ENCODE measurements around the gene LPO.

The LPO gene

GRCh38 chr17:58238147-58238634 lies at the start of gene LPO:
LPO (plus strand) TSS chr17:58238584; CDS start chr17:58242980, 4,396 bp downstream.
- DNase-seq (ENCODE audit: extremely low spot score, insufficient read length, low read depth), result no peak
- no peak for FAIRE-seq

DNA sequence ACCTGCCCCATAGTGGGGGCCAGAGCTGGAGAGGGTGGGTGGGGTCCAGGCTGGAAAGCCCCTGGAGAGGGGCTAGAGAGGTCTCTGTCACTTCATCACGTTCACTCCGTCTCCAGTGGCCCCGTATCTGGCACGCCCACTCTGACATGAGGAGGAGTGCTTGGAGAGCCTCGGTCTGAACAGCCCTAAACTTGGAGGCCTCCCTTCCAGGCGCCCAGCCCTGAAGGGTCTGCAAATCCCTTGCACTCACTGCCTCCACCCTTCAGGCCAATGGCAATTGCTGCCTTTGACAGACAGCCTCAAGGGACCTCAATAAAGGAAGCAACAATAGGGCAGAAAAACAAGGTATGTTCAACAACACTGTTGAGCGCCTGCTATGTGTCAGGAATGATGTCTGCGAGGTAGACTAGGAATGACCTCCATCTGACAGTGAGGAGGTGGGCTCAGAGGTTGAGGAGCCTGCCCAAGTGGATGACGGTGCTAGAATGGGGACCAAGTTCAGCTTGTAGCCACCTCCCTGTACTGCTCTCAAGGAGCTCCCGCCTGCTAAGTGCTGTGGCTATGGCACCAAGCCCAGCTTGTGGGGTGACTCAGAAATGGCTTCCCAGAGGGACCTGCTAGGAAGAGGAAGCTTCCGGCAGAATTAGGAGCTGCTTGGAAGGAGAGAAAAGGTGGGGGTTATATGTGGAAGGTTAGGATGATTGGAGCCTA lies 48.8 kb upstream of the LPO start:
- FAIRE-seq (no peak), DNase-seq (ENCODE audit: extremely low spot score, insufficient read length, low read depth) (no peak)

- FAIRE-seq (no peak), DNase-seq (ENCODE audit: extremely low spot score, insufficient read length, low read depth) (no peak)
Measured at GRCh38 chr17:58191241-58191896, 47.0 kb upstream of the LPO start.

GRCh38 chr17:58192612-58193011 lies 45.8 kb upstream of the LPO start, which contains the start of gene EPX:
EPX (plus strand) TSS chr17:58192726; CDS start chr17:58192847, 121 bp downstream.
- DNase-seq (ENCODE audit: extremely low spot score, insufficient read length, low read depth), result no peak
- FAIRE-seq, result no peak

DNA sequence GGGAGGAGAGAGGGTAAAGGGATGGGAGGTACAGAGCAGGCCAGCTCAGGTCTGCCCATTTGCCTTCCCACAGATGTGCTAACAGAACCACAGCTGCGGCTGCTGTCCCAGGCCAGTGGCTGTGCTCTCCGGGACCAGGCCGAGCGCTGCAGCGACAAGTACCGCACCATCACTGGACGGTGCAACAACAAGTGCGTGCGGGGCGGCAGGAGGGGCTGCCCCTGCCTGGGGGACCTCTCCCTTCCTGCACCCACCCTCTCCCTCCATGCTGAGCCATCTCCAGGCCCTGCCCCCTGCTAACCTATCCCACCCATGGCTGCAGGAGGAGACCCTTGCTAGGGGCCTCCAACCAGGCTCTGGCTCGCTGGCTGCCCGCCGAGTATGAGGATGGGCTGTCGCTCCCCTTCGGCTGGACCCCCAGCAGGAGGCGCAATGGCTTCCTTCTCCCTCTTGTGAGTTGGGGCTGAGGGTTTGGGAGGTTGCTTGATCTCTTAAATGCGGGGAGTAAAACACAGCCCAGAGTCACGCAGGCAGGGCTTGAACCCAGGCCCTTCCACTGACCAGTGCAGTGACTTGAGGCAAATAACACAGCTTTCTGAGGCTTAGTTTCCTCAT lies 44.6 kb upstream of the LPO start:
- no peak for FAIRE-seq
- no peak for DNase-seq (ENCODE audit: extremely low spot score, insufficient read length, low read depth)

- DNase-seq (ENCODE audit: extremely low spot score, insufficient read length, low read depth) (no peak), FAIRE-seq (no peak)
Measured at GRCh38 chr17:58195518-58196123, 42.8 kb upstream of the LPO start.

- no peak for FAIRE-seq
- DNase-seq (ENCODE audit: extremely low spot score, insufficient read length, low read depth), result no peak
Measured at GRCh38 chr17:58196610-58197009, 41.8 kb upstream of the LPO start.

- FAIRE-seq, result peak; percentile 80
- peak; percentile 46 for DNase-seq (ENCODE audit: extremely low spot score, insufficient read length, low read depth)
Measured at GRCh38 chr17:58200024-58200633, 38.3 kb upstream of the LPO start.

DNA sequence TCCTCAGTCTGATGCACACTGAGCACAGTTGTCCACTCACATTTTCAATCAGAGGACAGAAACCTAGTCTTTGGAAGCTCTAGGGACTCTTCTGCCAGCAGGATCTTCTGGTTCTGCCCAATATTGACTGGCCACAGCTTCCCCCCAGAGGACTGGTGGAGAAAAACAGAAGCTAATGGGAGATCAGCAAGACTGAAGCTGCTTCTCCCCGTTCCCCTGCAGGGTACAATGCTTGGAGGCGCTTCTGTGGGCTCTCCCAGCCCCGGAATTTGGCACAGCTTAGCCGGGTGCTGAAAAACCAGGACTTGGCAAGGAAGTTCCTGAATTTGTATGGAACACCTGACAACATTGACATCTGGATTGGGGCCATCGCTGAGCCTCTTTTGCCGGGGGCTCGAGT lies 35.5 kb upstream of the LPO start:
- FAIRE-seq, result no peak

GRCh38 chr17:58204796-58205195 lies 33.6 kb upstream of the LPO start:
- FAIRE-seq (no peak), DNase-seq (ENCODE audit: extremely low spot score, insufficient read length, low read depth) (no peak)

More for the DNA sequence above, 35.5 kb upstream of the LPO start:
- no peak for DNase-seq (ENCODE audit: extremely low spot score, insufficient read length, low read depth)

GRCh38 chr17:58205936-58206335 lies 32.4 kb upstream of the LPO start:
- no peak for DNase-seq (ENCODE audit: extremely low spot score, insufficient read length, low read depth)
- no peak for FAIRE-seq

GRCh38 chr17:58207451-58207850 lies 30.9 kb upstream of the LPO start:
- no peak for DNase-seq (ENCODE audit: extremely low spot score, insufficient read length, low read depth)
- FAIRE-seq, result no peak

- FAIRE-seq, result no peak
- DNase-seq (ENCODE audit: extremely low spot score, insufficient read length, low read depth), result no peak
Measured at GRCh38 chr17:58208344-58208743, 30.0 kb upstream of the LPO start.

- DNase-seq (ENCODE audit: extremely low spot score, insufficient read length, low read depth) (no peak), FAIRE-seq (no peak)
Measured at GRCh38 chr17:58210922-58211321, 27.5 kb upstream of the LPO start.

DNA sequence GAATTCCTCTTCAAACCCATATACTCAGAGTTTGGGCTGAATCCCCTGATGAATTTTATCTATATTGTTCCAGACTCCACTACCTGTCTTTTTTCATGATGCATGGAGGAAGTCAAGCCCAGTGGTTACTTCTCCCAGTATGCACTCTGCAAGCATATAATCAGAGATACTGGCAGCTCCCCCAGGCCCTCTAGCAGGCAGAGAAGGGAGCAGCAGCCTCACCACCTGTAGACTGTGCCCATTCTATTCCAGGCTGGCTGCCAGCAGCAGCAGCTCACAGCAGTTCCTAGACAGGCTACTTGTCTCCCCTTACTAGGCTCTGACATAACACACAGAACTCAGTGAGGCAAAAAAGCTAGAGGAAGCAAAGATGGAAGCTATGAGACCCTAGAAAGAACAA lies 22.7 kb upstream of the LPO start:
- DNase-seq (ENCODE audit: extremely low spot score, insufficient read length, low read depth) (no peak), FAIRE-seq (no peak)

GRCh38 chr17:58217766-58218165 lies 20.6 kb upstream of the LPO start:
- FAIRE-seq, result no peak
- no peak for DNase-seq (ENCODE audit: extremely low spot score, insufficient read length, low read depth)

- FAIRE-seq, result peak; percentile 93
Measured at GRCh38 chr17:58219007-58219788, 19.2 kb upstream of the LPO start, which contains the start of gene MKS1. MKS1 (minus strand) TSS chr17:58219255; CDS start chr17:58219230, 25 bp downstream.

DNA sequence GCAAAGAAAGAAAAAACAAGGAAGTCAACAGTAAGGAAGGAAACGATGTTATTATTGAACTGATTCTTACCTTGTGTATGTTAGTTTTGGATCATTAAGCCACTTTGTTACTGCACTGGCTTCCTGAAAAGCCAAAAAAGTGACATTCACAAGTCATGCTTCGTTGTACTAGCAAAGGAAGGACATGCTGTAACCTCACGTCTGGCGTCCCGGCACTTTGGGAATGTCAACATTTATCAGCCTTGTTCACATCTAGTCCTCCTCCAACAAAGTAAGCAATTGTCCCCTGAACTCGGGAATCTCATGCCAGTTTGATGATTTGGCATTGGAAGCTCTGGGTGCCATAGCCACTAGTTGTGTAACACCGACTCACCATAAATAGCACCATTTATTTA lies 18.6 kb upstream of the LPO start:
- no peak for FAIRE-seq
- no peak for DNase-seq (ENCODE audit: extremely low spot score, insufficient read length, low read depth)

More at GRCh38 chr17:58219007-58219788, 19.2 kb upstream of the LPO start, which contains the start of gene MKS1:
- peak; percentile 97 for DNase-seq (ENCODE audit: extremely low spot score, insufficient read length, low read depth)

DNA sequence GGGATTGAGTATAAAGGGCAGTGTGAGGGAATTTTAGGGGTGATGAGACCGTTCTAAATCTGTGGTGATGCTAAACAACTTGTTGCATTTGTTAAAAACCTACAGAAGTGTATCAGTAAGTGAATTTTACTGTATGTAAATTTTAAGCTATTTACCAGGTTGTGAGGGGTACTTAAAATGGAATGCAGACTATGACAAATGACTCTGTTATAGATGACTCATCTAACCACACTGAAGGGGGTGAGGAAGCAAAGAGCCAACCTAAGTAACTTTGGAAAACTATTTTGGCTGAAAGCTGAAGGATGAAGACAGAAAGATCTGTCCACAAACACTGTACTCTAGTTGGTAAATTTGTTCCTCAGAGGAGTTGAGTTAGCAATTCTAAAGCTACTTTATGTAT lies 14.1 kb upstream of the LPO start:
- DNase-seq (ENCODE audit: extremely low spot score, insufficient read length, low read depth) (no peak), FAIRE-seq (no peak)

Data from GM18507 (cell line).